ENCODE results near the gene TAF3.

DNA sequence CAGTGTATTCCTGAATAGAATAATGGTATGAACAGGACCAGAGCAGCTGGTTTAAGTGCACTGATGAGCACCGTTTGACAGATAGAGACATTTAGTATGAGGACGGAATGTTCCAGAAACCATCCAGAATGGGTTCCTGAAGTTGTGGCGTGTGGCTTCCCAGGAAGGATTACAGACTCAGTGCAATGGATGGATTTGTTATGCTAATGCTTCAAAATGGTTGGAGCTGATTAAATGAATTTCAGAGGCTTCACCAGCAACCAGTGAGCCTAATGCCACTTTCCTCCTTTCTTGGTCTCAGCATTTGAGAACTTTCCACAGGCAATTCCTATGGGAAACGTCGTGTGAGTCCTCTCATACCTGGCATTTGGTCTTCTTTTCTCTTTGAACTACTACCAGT lies 246.1 kb downstream of the TAF3 start:
- TF ChIP-seq EZH2 (IDR thresholded peaks at IDR 0.05; ENCODE audit: borderline replicate concordance, low read depth, low read length, severe bottlenecking), result no peak
- TF ChIP-seq, protein P1, sequence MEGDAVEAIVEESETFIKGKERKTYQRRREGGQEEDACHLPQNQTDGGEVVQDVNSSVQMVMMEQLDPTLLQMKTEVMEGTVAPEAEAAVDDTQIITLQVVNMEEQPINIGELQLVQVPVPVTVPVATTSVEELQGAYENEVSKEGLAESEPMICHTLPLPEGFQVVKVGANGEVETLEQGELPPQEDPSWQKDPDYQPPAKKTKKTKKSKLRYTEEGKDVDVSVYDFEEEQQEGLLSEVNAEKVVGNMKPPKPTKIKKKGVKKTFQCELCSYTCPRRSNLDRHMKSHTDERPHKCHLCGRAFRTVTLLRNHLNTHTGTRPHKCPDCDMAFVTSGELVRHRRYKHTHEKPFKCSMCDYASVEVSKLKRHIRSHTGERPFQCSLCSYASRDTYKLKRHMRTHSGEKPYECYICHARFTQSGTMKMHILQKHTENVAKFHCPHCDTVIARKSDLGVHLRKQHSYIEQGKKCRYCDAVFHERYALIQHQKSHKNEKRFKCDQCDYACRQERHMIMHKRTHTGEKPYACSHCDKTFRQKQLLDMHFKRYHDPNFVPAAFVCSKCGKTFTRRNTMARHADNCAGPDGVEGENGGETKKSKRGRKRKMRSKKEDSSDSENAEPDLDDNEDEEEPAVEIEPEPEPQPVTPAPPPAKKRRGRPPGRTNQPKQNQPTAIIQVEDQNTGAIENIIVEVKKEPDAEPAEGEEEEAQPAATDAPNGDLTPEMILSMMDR (IDR thresholded peaks at IDR 0.05; ENCODE audit: borderline replicate concordance, extremely low read depth, low read length, poor library complexity, severe bottlenecking), result no peak

Data from DND-41 (cell line).